ENCODE data around the gene SMARCD2.
"Not testable (repeated sequence)": the region's sequence is repeated elsewhere in the genome, so short reads cannot be mapped to it uniquely, and the experiment has no call there.

SMARCD2 gene

DNA sequence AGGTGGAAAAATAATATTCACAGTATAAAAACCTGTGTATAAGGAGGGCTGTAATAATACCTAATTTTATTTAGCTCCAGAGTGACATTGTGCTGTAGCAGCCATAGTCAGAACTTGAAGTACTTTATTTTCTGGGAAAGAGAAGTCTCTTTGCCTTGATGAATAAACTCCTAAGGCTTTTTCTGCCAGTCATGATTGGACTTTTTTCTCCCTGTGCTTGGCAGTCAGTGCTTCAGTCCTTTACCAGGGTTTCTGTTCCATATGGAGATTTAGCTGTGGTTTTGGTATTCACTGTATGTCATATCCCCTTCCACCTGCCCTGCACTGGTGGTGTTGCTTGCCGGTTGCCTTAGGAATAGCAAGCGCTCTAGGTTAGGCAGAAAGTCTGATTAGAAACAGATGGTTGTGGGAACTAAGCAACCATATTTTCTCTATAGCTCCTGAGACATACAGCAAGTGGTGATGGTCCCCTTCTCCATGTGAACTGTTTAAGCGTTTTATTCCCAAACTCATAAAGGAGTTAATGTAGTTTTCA lies 43.8 kb downstream of the SMARCD2 start:
- DNase-seq, result no peak

DNA sequence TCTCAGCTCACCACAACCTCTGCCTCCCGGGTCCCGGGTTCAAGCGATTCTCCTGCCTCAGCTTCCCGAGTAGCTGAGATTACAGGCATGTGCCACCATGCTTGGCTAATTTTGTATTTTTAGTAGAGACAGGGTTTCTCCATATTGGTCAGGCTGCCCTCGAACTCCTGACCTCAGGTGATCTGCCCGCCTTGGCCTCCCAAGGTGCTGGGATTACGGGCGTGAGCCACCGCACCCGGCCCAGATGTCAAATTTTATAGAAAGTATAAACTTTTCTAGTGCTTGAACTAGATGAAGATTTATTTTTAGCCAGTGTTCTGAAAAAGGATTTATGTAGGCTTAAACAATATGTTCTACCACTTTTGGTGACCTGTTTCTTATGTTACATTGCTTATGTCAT lies 46.1 kb downstream of the SMARCD2 start:
- DNase-seq, result not testable (repeated sequence)

DNA sequence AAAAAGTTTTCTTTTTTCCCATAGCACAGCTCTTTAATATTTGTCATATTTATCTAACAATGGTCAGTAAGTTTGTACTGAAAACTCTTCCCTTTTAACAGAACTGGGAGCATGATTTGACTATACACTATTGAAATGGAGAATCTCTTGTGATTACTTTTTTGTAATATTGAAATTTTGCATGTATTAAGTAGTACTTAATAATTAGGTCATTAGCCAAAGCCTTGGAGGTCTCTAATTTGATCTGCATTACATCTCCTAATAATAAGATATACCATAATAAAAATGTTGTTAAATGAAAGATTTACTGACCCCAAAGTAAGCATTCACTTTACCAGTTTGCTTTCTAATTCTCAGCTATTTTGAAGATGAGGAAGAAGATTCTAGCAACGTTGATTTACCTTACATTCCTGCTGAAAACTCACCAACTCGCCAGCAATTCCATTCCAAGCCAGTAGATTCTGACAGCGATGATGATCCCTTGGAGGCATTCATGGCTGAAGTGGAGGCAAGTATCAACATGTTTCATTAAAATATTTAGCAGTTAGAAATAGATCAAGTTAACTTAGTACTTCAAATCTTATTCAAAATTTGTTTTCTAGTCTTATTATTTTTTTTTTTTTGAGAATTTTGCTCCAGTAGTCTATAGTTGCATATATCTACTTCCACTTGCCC lies 50.3 kb downstream of the SMARCD2 start:
- no peak for DNase-seq

DNA sequence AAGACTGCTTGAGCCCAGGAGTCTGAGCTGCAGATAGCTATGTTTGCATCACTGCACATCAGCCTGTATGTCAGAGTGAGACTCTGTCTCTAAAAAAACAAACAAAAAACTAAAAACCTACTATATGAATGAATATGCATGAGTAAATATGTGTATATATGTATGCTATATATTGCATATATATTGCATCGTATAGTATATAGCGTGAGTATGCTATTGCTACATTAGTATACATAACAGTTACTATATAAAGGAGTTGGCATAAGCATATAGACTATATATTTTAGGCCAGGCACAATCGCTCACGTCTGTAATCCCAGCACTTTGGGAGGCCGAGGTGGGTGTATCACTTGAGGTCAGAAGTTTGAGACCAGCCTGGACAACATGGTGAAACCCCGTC lies 52.4 kb downstream of the SMARCD2 start:
- no peak for DNase-seq

DNA sequence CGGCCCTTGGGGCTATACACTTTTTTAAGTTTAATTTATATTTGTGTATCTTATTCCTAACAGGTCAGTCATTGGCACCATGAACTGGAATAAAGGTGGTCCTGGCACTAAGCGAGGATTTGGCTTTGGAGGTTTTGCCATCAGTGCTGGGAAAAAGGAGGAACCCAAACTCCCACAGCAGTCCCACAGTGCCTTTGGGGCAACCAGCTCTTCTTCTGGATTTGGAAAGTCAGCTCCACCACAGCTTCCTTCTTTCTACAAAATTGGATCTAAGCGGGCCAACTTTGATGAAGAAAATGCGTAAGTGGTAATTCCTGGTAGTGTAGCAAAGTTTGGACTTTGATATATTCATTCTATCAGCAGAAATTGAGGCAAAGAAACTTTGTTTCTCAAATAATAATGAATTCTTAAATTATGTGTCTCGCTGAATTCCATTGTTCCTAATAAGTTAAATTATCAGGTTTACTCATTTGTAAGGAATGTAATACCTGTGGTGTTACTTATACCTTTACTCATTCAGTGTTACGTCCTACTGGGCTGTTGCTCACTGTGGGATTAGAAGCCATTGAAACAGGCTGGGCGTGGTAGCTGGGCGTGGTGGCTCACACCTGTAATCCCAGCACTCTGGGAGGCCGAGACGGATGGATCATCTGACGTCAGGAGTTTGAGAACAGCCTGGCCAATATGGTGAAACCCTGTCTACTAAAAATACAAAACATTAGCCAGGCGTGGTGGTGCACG lies 55.3 kb downstream of the SMARCD2 start:
- no peak for DNase-seq

DNA sequence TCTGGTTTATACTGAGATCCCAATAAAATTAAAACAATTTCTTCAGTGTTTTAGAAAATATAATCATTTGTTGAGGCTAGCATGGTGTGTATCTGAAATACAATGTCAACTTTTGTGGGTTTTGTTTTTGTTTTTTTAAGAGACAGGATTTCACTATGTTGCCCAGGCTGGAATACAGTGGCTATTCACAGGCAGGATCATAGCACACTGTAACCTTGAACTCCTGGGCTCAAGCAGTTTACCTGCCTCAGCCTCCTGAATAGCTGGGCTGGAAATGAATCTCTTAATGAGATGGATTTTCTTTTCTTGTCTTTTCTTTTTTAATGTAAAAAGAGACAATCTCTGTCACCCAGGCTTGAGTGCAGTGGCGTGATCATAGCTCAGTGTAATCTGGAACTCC lies 56.4 kb downstream of the SMARCD2 start:
- DNase-seq, result no peak

DNA sequence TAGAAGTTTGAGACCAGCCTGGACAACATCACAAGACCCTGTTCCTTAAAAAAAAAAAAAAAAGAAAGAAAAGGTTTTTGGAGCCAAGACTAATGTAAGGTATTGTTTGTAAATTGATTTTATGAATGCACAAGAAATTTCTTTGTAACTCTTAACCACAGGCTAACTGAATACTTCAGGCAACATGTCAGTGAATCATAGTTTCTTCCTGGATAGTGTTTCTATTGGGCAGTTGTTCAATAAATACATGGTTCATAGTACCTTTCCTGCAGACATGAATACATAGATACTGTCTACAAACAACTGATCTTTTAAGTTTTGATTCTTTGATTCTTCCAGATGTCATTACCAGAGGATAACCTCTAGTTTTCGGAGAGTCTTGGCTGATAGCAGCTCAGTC lies 56.9 kb downstream of the SMARCD2 start:
- DNase-seq, result no peak

DNA sequence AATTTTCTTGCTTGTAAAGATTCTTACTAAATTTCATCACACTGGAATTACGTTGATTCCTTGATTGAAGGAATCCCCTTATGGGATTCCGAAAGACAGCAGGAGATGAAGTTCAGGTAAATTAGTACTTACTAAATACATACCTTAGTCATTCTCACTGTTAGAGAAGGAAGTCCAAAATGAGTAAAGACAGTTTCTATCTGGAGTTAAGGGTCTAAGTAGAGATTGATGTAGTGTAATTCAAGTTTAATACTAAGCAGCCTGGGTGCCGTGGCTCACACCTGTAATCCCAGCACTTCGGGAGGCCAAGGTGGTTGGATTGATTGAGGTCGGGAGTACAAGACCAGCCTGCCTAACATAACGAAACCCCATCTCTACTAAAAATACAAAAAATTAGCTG lies 59.0 kb downstream of the SMARCD2 start:
- DNase-seq, result no peak
